ENCODE data around the gene RIC1. TPM values are rescaled to one million over a fixed set of nuclear protein-coding genes. Genes with fewer than 3 reads are reported as not detected.

RIC1 gene
- total and polyA plus RNA-seq, 2 of the 8 experiments (the other 6 are each of a cell fraction or from before 2014, with no cell fraction given): 10.7 to 24.5 TPM

DNA sequence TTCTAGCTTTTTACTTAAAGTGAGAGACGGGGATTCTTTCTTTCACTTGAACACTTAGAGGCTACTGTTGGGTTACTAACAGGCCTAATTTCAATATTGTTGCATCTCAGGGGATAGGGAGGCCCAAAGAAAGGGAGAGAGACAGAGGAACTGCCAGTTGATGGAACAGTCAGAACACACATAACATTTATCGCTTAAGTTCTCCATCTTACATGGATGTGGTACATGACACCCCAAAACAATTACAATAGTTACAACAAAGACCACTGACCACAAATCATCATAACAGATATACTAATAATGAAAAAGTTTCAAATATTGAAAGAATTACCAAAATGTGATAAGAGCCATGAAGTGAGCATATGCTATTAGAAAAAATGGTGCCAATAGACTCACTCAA is 4.3 kb upstream of the RIC1 start:
- no peak overlapping the region for H2BK15ac ChIP-seq (ENCODE audit: low read length)
- no peak overlapping the region for H2AK5ac ChIP-seq (ENCODE audit: low read depth, low read length)
- POLR2A ChIA-PET (ENCODE audit: partially characterized antibody): no interaction called here
- no peak overlapping the region for H2BK120ac ChIP-seq (replicated peaks; ENCODE audit: low read depth, low read length)
- H3K4me1 ChIP-seq (replicated peaks in 1 of 4; ENCODE audit: control insufficient read depth in 3 of 4, insufficient read depth in 4 of 4, low read length in 3 of 4): peaks cover 0 to 8% (median 0%) of the 10 kb centered on the region in 4 experiments; a peak in 1 of 7 replicates
- no peak overlapping the region for H3K56ac ChIP-seq (replicated peaks; ENCODE audit: insufficient read length, low read depth, low read length)
- no peaks in the 10 kb centered on the region for H3K9me3 ChIP-seq (ENCODE audit: insufficient read depth in 2 of 2, low read depth in 1 of 2, low read length in 1 of 2)
- H4K8ac ChIP-seq (ENCODE audit: extremely low read depth, insufficient read depth, low read length): no peak overlapping the region
- H3K27me3 ChIP-seq (replicated peaks in 1 of 4; ENCODE audit: control insufficient read depth in 3 of 4, extremely low read depth in 1 of 4, insufficient read depth in 3 of 4, low read length in 3 of 4): no peaks in the 10 kb centered on the region
- no peak overlapping the region for H3K4me3 ChIP-seq (ENCODE audit: extremely low read depth in 1 of 4, insufficient read depth in 2 of 4, low read depth in 3 of 4, low read length in 4 of 4)
- no peak overlapping the region for H2AFZ ChIP-seq (ENCODE audit: low read length)
- H2BK5ac ChIP-seq (ENCODE audit: low read depth, low read length): no peak overlapping the region
- no peak for DNase-seq (ENCODE audit: low read depth in 1 of 2, low spot score in 2 of 2)
- no peak overlapping the region for H3K18ac ChIP-seq (ENCODE audit: extremely low read depth, low read length)
- H3K27ac ChIP-seq (ENCODE audit: low read depth, low read length): no peak overlapping the region
- H3K4me2 ChIP-seq (ENCODE audit: insufficient read depth in 1 of 2, low read depth in 2 of 2, low read length in 2 of 2): no peak overlapping the region
- no peak overlapping the region for H3K9ac ChIP-seq (replicated peaks in 1 of 4; ENCODE audit: extremely low read depth in 1 of 4, low read depth in 3 of 4, low read length in 3 of 4)
- no peak for FAIRE-seq
- H3K23me2 ChIP-seq (ENCODE audit: low read depth, low read length): peaks cover 4% of the 10 kb centered on the region; the same call in 1 of the 2 replicates
- no peak overlapping the region for H2BK12ac ChIP-seq (ENCODE audit: low read depth, low read length)
- no peak overlapping the region for H3K4ac ChIP-seq (replicated peaks; ENCODE audit: insufficient read length, low read depth, low read length)
- no peak overlapping the region for H3K23ac ChIP-seq (ENCODE audit: insufficient read length)
- H4K20me1 ChIP-seq (replicated peaks in 1 of 2; ENCODE audit: control insufficient read depth in 1 of 2, insufficient read depth in 2 of 2, low read length in 2 of 2): no peaks in the 10 kb centered on the region
- no peak overlapping the region for H4K91ac ChIP-seq (replicated peaks; ENCODE audit: insufficient read length, low read length)
- H3K36me3 ChIP-seq (ENCODE audit: control insufficient read depth in 2 of 4, insufficient read depth in 4 of 4, low read length in 3 of 4): no peaks in the 10 kb centered on the region
- CTCF ChIA-PET (ENCODE audit: partially characterized antibody): interaction anchor here (0.7 kb wide), 1 partner anchor 361 kb away, joined by 3 read pairs; no protein-coding TSS in a partner anchor
- no peak overlapping the region for H4K5ac ChIP-seq (ENCODE audit: insufficient read length, low read depth, low read length)
- H3K79me2 ChIP-seq (ENCODE audit: control insufficient read depth in 1 of 2, insufficient read depth in 2 of 2, low read length in 2 of 2): no peaks in the 10 kb centered on the region
- H2BK20ac ChIP-seq (ENCODE audit: low read length): no peak overlapping the region
- H3K79me1 ChIP-seq (ENCODE audit: low read depth, low read length): no peaks in the 10 kb centered on the region; the same call in 1 of the 2 replicates
- no peak overlapping the region for H3K14ac ChIP-seq (ENCODE audit: insufficient read length)
- WGBS, 2 experiments (ENCODE audit: extremely low coverage in 1 of 2, insufficient coverage in 1 of 2, insufficient read length in 1 of 2, insufficient replicate concordance in 2 of 2, low coverage in 1 of 2, low lambda C conversion rate in 2 of 2, missing lambda C conversion rate in 1 of 2): 97% methylated on average over 2 of the region's 2 CpGs; no CpG with 5 or more reads in 1 of the 2 experiments
- TF ChIP-seq POLR2AphosphoS5 (IDR thresholded peaks at IDR 0.05; ENCODE audit: low read depth, low read length): no peak
- TF ChIP-seq CBX5 (IDR thresholded peaks at IDR 0.05; ENCODE audit: low read depth, low read length): no peak
- TF ChIP-seq KDM5A (IDR thresholded peaks at IDR 0.05; ENCODE audit: low read length): no peak
- no peak for TF ChIP-seq SIN3A (conservative IDR thresholded peaks at IDR 0.05 in 1 of 2, IDR thresholded peaks at IDR 0.05 in 1 of 2; ENCODE audit: low read depth in 1 of 2, low read length in 2 of 2)
- TF ChIP-seq BCL11A (IDR thresholded peaks at IDR 0.05; ENCODE audit: low read depth in 2 of 2, low read length in 2 of 2): no peak
- TF ChIP-seq JUND (IDR thresholded peaks at IDR 0.05; ENCODE audit: low read length): no peak
- TF ChIP-seq, protein P1, sequence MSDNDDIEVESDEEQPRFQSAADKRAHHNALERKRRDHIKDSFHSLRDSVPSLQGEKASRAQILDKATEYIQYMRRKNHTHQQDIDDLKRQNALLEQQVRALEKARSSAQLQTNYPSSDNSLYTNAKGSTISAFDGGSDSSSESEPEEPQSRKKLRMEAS (IDR thresholded peaks at IDR 0.05): no peak
- no peak for TF ChIP-seq SP2 (IDR thresholded peaks at IDR 0.05; ENCODE audit: low read length)
- TF ChIP-seq, protein P2, sequence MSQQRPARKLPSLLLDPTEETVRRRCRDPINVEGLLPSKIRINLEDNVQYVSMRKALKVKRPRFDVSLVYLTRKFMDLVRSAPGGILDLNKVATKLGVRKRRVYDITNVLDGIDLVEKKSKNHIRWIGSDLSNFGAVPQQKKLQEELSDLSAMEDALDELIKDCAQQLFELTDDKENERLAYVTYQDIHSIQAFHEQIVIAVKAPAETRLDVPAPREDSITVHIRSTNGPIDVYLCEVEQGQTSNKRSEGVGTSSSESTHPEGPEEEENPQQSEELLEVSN (IDR thresholded peaks at IDR 0.05): no peak
- no peak for TF ChIP-seq FOSL1 (IDR thresholded peaks at IDR 0.05; ENCODE audit: insufficient read depth, low read depth, low read length)
- TF ChIP-seq POU5F1 (IDR thresholded peaks at IDR 0.05; ENCODE audit: low read depth, low read length): no peak
- TF ChIP-seq RFX5 (IDR thresholded peaks at IDR 0.05; ENCODE audit: borderline replicate concordance, low read depth, low read length): no peak
- TF ChIP-seq SIX5 (IDR thresholded peaks at IDR 0.05; ENCODE audit: low read depth, low read length): no peak
